GM12878 (cell line): ENCODE data around the gene CLRN3.

Experiments used
- CBFB ChIP-seq: IDR thresholded peaks from 2 replicates; pipeline ENCODE4 v1.6.1; 2016; ENCODE audit warnings: antibody characterized with exemption, low read depth
- RAD21 ChIP-seq: IDR thresholded peaks from 2 replicates; pipeline ENCODE4 v1.6.1; 2011; ENCODE audit warnings: mild to moderate bottlenecking, low read depth, low read length, moderate library complexity; ENCODE audit not compliant: insufficient read depth
- RBBP5 ChIP-seq: fragments of 200-600 bp; sonication (generic); conservative IDR thresholded peaks from 2 replicates; pipeline ENCODE4 v1.6.1; 2016
- SMC3 ChIP-seq: IDR thresholded peaks from 2 replicates; pipeline ENCODE4 v1.6.1; 2011; ENCODE audit warnings: low read length, improper control_type of control experiment, borderline replicate concordance
- USF1 ChIP-seq: IDR thresholded peaks from 2 replicates; pipeline ENCODE4 v1.6.1; 2011; ENCODE audit warnings: borderline replicate concordance, low read depth, mild to moderate bottlenecking, moderate library complexity, mixed read lengths, low read length; ENCODE audit not compliant: insufficient read depth; ENCODE audit errors: extremely low read length

- TF ChIP-seq USF1 = no peak
- TF ChIP-seq SMC3 = no peak
- no peak for TF ChIP-seq RBBP5
- TF ChIP-seq RAD21 = no peak
- TF ChIP-seq CBFB = no peak
These were observed 32.9 kb upstream of the CLRN3 start for GRCh38 chr10:127925471-127926207.
